Neural cell (in vitro differentiated cells): ENCODE data around the gene BIRC2.

Experiments used
- EP300 ChIP-seq: fragments of 450-650 bp; conservative IDR thresholded peaks from 2 replicates; pipeline ENCODE4 v1.6.1; 2014; ENCODE audit warnings: antibody characterized with exemption, mild to moderate bottlenecking, moderate library complexity; ENCODE audit not compliant: poor library complexity, severe bottlenecking
- EZH2 ChIP-seq: fragments of 200-600, 300-800 bp; shearing (Covaris generic), sonication (generic); IDR thresholded peaks from 2 replicates; pipeline ENCODE4 v1.6.1; 2014; ENCODE audit warnings: antibody characterized with exemption, low read length, borderline replicate concordance, mild to moderate bottlenecking; ENCODE audit not compliant: insufficient read depth, poor library complexity, severe bottlenecking
- MXI1 ChIP-seq: fragments of 450-650 bp; conservative IDR thresholded peaks from 2 replicates; pipeline ENCODE4 v1.6.1; 2014; ENCODE audit warnings: antibody characterized with exemption, mild to moderate bottlenecking; ENCODE audit not compliant: poor library complexity, severe bottlenecking
- POLR2AphosphoS5 ChIP-seq: IDR thresholded peaks from 2 replicates; pipeline ENCODE4 v1.6.1; 2012
- RAD21 ChIP-seq: fragments of 450-650 bp; conservative IDR thresholded peaks from 2 replicates; pipeline ENCODE4 v1.6.1; 2014; ENCODE audit warnings: antibody characterized with exemption, mild to moderate bottlenecking, moderate library complexity
- SMC3 ChIP-seq: fragments of 450-650 bp; conservative IDR thresholded peaks from 2 replicates; pipeline ENCODE4 v1.6.1; 2014; ENCODE audit warnings: antibody characterized with exemption, mild to moderate bottlenecking, moderate library complexity; ENCODE audit not compliant: poor library complexity
- TAF1 ChIP-seq: IDR thresholded peaks from 2 replicates; pipeline ENCODE4 v1.6.1; 2012; ENCODE audit warnings: low read depth
- TF ChIP-seq, protein P1 (sequence below): fragments of 450-650 bp; IDR thresholded peaks from 2 replicates; pipeline ENCODE4 v1.5.1; 2014; ENCODE audit warnings: antibody characterized with exemption, mild to moderate bottlenecking, moderate library complexity; ENCODE audit not compliant: poor library complexity, severe bottlenecking
- TF ChIP-seq, protein P2 (sequence below): IDR thresholded peaks from 2 replicates; pipeline ENCODE4 v1.6.1; 2012; ENCODE audit warnings: borderline replicate concordance

DNA sequence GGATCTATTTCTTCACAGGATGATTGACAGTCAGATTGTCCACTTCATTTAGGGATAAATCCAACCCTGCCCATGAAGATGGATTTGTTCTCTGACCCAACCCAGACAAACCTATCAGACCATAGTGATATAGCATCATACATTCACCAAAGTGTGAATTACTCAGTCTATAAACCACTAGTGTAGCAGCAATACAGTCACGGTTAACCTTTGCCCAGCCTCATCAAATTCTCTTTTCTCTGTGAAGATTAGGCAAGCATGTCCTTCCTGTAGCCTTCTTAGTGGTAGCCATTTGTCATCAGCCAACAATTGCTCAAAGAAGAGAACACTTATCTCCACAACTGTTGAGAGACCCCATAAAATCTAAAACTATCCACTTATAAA is 14.4 kb upstream of the BIRC2 start:
- TF ChIP-seq, protein P1, sequence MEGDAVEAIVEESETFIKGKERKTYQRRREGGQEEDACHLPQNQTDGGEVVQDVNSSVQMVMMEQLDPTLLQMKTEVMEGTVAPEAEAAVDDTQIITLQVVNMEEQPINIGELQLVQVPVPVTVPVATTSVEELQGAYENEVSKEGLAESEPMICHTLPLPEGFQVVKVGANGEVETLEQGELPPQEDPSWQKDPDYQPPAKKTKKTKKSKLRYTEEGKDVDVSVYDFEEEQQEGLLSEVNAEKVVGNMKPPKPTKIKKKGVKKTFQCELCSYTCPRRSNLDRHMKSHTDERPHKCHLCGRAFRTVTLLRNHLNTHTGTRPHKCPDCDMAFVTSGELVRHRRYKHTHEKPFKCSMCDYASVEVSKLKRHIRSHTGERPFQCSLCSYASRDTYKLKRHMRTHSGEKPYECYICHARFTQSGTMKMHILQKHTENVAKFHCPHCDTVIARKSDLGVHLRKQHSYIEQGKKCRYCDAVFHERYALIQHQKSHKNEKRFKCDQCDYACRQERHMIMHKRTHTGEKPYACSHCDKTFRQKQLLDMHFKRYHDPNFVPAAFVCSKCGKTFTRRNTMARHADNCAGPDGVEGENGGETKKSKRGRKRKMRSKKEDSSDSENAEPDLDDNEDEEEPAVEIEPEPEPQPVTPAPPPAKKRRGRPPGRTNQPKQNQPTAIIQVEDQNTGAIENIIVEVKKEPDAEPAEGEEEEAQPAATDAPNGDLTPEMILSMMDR = no peak
- no peak for TF ChIP-seq TAF1
- no peak for TF ChIP-seq EP300
- TF ChIP-seq EZH2 = no peak
- no peak for TF ChIP-seq RAD21
- TF ChIP-seq POLR2AphosphoS5 = no peak
- TF ChIP-seq, protein P2, sequence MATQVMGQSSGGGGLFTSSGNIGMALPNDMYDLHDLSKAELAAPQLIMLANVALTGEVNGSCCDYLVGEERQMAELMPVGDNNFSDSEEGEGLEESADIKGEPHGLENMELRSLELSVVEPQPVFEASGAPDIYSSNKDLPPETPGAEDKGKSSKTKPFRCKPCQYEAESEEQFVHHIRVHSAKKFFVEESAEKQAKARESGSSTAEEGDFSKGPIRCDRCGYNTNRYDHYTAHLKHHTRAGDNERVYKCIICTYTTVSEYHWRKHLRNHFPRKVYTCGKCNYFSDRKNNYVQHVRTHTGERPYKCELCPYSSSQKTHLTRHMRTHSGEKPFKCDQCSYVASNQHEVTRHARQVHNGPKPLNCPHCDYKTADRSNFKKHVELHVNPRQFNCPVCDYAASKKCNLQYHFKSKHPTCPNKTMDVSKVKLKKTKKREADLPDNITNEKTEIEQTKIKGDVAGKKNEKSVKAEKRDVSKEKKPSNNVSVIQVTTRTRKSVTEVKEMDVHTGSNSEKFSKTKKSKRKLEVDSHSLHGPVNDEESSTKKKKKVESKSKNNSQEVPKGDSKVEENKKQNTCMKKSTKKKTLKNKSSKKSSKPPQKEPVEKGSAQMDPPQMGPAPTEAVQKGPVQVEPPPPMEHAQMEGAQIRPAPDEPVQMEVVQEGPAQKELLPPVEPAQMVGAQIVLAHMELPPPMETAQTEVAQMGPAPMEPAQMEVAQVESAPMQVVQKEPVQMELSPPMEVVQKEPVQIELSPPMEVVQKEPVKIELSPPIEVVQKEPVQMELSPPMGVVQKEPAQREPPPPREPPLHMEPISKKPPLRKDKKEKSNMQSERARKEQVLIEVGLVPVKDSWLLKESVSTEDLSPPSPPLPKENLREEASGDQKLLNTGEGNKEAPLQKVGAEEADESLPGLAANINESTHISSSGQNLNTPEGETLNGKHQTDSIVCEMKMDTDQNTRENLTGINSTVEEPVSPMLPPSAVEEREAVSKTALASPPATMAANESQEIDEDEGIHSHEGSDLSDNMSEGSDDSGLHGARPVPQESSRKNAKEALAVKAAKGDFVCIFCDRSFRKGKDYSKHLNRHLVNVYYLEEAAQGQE = no peak
- no peak for TF ChIP-seq SMC3
- TF ChIP-seq MXI1 = no peak
